ENCODE measurements around the gene GCNT1.
"Not testable (repeated sequence)": the region's sequence is repeated elsewhere in the genome, so short reads cannot be mapped to it uniquely, and the experiment has no call there.

The GCNT1 gene

DNA sequence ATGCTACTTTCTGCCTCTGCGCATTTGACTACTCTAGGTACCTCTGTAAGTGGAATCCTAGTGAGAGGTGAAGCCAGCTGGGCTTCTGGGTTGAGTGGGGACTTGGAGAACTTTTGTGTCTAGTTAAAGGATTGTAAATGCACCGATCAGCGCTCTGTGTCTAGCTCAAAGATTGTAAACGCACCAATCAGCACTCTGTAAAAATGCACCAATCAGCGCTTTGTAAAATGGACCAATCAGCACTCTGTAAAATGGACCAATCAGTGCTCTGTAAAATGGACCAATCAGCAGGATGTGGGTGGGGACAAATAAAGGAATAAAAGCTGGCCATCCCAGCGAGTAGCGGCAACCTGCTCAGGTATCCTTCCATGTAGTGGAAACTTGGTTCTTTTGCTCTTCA, 18.8 kb downstream of the GCNT1 start:
- not testable (repeated sequence) for H3K4me2 ChIP-seq (ENCODE audit: low read length, poor library complexity, severe bottlenecking); H3K14ac ChIP-seq (ENCODE audit: low read length in 2 of 2); DNase-seq; H2BK12ac ChIP-seq (ENCODE audit: low read length in 2 of 2); H3K4me3 ChIP-seq (ENCODE audit: insufficient read depth in 1 of 2, low read depth in 1 of 2, low read length in 2 of 2); H3K4me1 ChIP-seq (ENCODE audit: control insufficient read depth, insufficient read depth, low read depth, low read length); H3K23ac ChIP-seq (ENCODE audit: low read length in 2 of 2); H2AK5ac ChIP-seq (ENCODE audit: low read length, severe bottlenecking); H3K9ac ChIP-seq (ENCODE audit: low read length); H3K4ac ChIP-seq (ENCODE audit: low read depth in 1 of 2, low read length in 2 of 2); H4K8ac ChIP-seq (ENCODE audit: low read length); H3K9me3 ChIP-seq (ENCODE audit: control insufficient read depth, low read length); H2AFZ ChIP-seq (ENCODE audit: low read depth, low read length); H3K36me3 ChIP-seq (ENCODE audit: control insufficient read depth in 1 of 2, insufficient read depth in 2 of 2, low read depth in 1 of 2, low read length in 2 of 2); H3K18ac ChIP-seq (ENCODE audit: low read depth in 1 of 2, low read length in 2 of 2); H4K91ac ChIP-seq (ENCODE audit: low read length); H3K27me3 ChIP-seq (ENCODE audit: control insufficient read depth in 1 of 2, insufficient read depth in 1 of 2, low read length in 2 of 2); H2BK5ac ChIP-seq (ENCODE audit: low read depth, low read length, poor library complexity, severe bottlenecking); H2BK120ac ChIP-seq (ENCODE audit: low read depth, low read length); H3K27ac ChIP-seq (ENCODE audit: low read length, poor library complexity, severe bottlenecking); H2BK15ac ChIP-seq (ENCODE audit: low read depth, poor library complexity, severe bottlenecking)
- WGBS, result 83% methylated on average over 7 of the region's 7 CpGs
- H3K79me1 ChIP-seq (replicated peaks; ENCODE audit: low read length, poor library complexity, severe bottlenecking), result peaks cover 19% of the 10 kb centered on the region

DNA sequence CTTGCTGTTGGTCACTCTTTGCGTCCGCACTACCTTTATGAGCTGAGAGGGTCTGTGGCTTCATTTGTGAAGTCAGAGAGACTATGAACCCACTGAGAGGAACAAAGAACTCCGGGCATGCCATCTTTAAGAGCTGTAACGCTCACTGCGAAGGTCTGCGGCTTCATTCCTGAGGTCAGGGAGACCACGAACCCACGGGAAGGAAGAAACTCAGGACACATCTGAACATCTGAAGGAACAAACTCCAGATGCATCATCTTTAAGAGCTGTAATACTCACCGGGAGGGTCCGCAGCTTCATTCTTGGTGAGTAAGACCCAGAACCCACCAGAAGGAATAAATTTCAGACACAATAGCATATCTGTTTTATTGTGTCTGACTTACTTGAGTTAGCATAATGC, 19.2 kb downstream of the GCNT1 start:
- H3K4me1 ChIP-seq (ENCODE audit: control insufficient read depth, insufficient read depth, low read depth, low read length), result peaks cover 5% of the 10 kb centered on the region
- H2AK5ac ChIP-seq (ENCODE audit: low read length, severe bottlenecking), result no peak overlapping the region
- H3K79me1 ChIP-seq (replicated peaks; ENCODE audit: low read length, poor library complexity, severe bottlenecking), result peaks cover 19% of the 10 kb centered on the region
- no peak overlapping the region for H3K14ac ChIP-seq (ENCODE audit: low read length in 2 of 2)
- 97% methylated on average over 8 of the region's 10 CpGs for WGBS
- no peak overlapping the region for H2AFZ ChIP-seq (ENCODE audit: low read depth, low read length)
- DNase-seq, result no peak
- H3K27ac ChIP-seq (ENCODE audit: low read length, poor library complexity, severe bottlenecking), result no peak overlapping the region
- no peak overlapping the region for H3K23ac ChIP-seq (ENCODE audit: low read length in 2 of 2)
- H3K9me3 ChIP-seq (ENCODE audit: control insufficient read depth, low read length), result no peaks in the 10 kb centered on the region
- no peak overlapping the region for H2BK5ac ChIP-seq (ENCODE audit: low read depth, low read length, poor library complexity, severe bottlenecking)
- H2BK12ac ChIP-seq (ENCODE audit: low read length in 2 of 2), result no peak overlapping the region
- H2BK120ac ChIP-seq (ENCODE audit: low read depth, low read length), result no peak overlapping the region
- H3K18ac ChIP-seq (ENCODE audit: low read depth in 1 of 2, low read length in 2 of 2), result no peak overlapping the region
- no peak overlapping the region for H3K4me3 ChIP-seq (ENCODE audit: insufficient read depth in 1 of 2, low read depth in 1 of 2, low read length in 2 of 2)
- H3K9ac ChIP-seq (ENCODE audit: low read length), result no peak overlapping the region
- H4K91ac ChIP-seq (ENCODE audit: low read length), result no peak overlapping the region
- H3K4me2 ChIP-seq (ENCODE audit: low read length, poor library complexity, severe bottlenecking), result no peak overlapping the region
- H3K4ac ChIP-seq (ENCODE audit: low read depth in 1 of 2, low read length in 2 of 2), result no peak overlapping the region
- no peak overlapping the region for H4K8ac ChIP-seq (ENCODE audit: low read length)
- no peak overlapping the region for H2BK15ac ChIP-seq (ENCODE audit: low read depth, poor library complexity, severe bottlenecking)
- no peaks in the 10 kb centered on the region for H3K27me3 ChIP-seq (ENCODE audit: control insufficient read depth in 1 of 2, insufficient read depth in 1 of 2, low read length in 2 of 2)
- H3K36me3 ChIP-seq (ENCODE audit: control insufficient read depth in 1 of 2, insufficient read depth in 2 of 2, low read depth in 1 of 2, low read length in 2 of 2), result peaks cover 0 to 7% of the 10 kb centered on the region in 2 experiments

DNA sequence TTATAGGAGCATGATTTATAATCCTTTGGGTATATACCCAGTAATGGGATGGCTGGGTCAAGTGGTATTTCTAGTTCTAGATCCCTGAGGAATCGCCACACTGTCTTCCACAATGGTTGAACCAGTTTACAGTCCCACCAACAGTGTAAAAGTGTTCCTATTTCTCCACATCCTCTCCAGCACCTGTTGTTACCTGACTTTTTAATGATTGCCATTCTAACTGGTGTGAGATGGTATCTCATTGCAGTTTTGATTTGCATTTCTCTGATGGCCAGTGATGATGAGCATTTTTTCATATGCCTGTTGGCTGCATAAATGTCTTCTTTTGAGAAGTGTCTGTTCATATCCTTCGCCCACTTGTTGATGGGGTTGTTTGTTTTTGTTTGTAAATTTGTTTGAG, 20.4 kb downstream of the GCNT1 start:
- H3K18ac ChIP-seq (ENCODE audit: low read depth in 1 of 2, low read length in 2 of 2); H2BK15ac ChIP-seq (ENCODE audit: low read depth, poor library complexity, severe bottlenecking); H3K4me2 ChIP-seq (ENCODE audit: low read length, poor library complexity, severe bottlenecking); H2AFZ ChIP-seq (ENCODE audit: low read depth, low read length); DNase-seq; H3K4ac ChIP-seq (ENCODE audit: low read depth in 1 of 2, low read length in 2 of 2); H2BK120ac ChIP-seq (ENCODE audit: low read depth, low read length); H2AK5ac ChIP-seq (ENCODE audit: low read length, severe bottlenecking); H3K9me3 ChIP-seq (ENCODE audit: control insufficient read depth, low read length); H3K14ac ChIP-seq (ENCODE audit: low read length in 2 of 2); H2BK12ac ChIP-seq (ENCODE audit: low read length in 2 of 2); H3K27ac ChIP-seq (ENCODE audit: low read length, poor library complexity, severe bottlenecking); H3K27me3 ChIP-seq (ENCODE audit: control insufficient read depth in 1 of 2, insufficient read depth in 1 of 2, low read length in 2 of 2); H3K36me3 ChIP-seq (ENCODE audit: control insufficient read depth in 1 of 2, insufficient read depth in 2 of 2, low read depth in 1 of 2, low read length in 2 of 2); H3K23ac ChIP-seq (ENCODE audit: low read length in 2 of 2); H4K8ac ChIP-seq (ENCODE audit: low read length); H3K4me1 ChIP-seq (ENCODE audit: control insufficient read depth, insufficient read depth, low read depth, low read length); H4K91ac ChIP-seq (ENCODE audit: low read length); H3K4me3 ChIP-seq (ENCODE audit: insufficient read depth in 1 of 2, low read depth in 1 of 2, low read length in 2 of 2); H3K9ac ChIP-seq (ENCODE audit: low read length); H2BK5ac ChIP-seq (ENCODE audit: low read depth, low read length, poor library complexity, severe bottlenecking): not testable (repeated sequence)
- 100% methylated on average over 1 of the region's 2 CpGs for WGBS
- peaks cover 22% of the 10 kb centered on the region for H3K79me1 ChIP-seq (replicated peaks; ENCODE audit: low read length, poor library complexity, severe bottlenecking)

DNA sequence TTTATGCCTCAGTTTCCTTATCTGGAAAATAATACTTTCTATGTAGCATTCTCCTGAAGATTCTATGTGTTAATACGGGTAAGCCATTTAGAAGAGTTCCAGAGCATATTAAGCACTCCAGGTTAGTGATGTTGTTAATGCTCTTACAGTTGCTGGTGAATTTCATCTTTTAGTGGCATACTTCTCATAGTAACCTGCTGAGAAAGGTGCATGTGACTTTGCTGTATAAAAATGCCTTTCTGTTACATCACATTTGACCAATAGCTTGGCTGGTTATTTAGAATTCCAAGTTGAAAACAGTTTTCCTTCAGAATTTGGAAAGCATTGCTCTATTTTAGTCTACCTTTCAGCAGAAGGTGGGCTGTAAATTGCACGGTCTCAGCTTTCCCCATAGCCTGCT, 27.2 kb downstream of the GCNT1 start:
- DNase-seq, result no peak
- 86% methylated on average over 2 of the region's 2 CpGs for WGBS

More for the DNA sequence above, 27.2 kb downstream of the GCNT1 start:
- Histone ChIP-seq H3K4me2 (ENCODE audit: low read length, poor library complexity, severe bottlenecking) (peak overlapping the region; percentile 24), H2AK5ac (ENCODE audit: low read length, severe bottlenecking) (peak overlapping the region; percentile 44), H2AFZ (ENCODE audit: low read depth, low read length) (no peak overlapping the region), H4K8ac (ENCODE audit: low read length) (no peak overlapping the region), H3K9me3 (ENCODE audit: control insufficient read depth, low read length) (no peaks in the 10 kb centered on the region), H4K91ac (ENCODE audit: low read length) (no peak overlapping the region), H3K9ac (ENCODE audit: low read length) (no peak overlapping the region), H2BK12ac (ENCODE audit: low read length in 2 of 2) (no peak overlapping the region), H2BK120ac (ENCODE audit: low read depth, low read length) (no peak overlapping the region), H3K18ac (ENCODE audit: low read depth in 1 of 2, low read length in 2 of 2) (no peak overlapping the region), H2BK5ac (ENCODE audit: low read depth, low read length, poor library complexity, severe bottlenecking) (no peak overlapping the region), H3K14ac (ENCODE audit: low read length in 2 of 2) (no peak overlapping the region), H3K27me3 (ENCODE audit: control insufficient read depth in 1 of 2, insufficient read depth in 1 of 2, low read length in 2 of 2) (no peaks in the 10 kb centered on the region), H3K27ac (ENCODE audit: low read length, poor library complexity, severe bottlenecking) (peak overlapping the region; percentile 75), H3K79me1 (replicated peaks; ENCODE audit: low read length, poor library complexity, severe bottlenecking) (peaks cover 23% of the 10 kb centered on the region), H3K23ac (ENCODE audit: low read length in 2 of 2) (no peak overlapping the region), H3K36me3 (ENCODE audit: control insufficient read depth in 1 of 2, insufficient read depth in 2 of 2, low read depth in 1 of 2, low read length in 2 of 2) (no peaks in the 10 kb centered on the region), H3K4me1 (ENCODE audit: control insufficient read depth, insufficient read depth, low read depth, low read length) (peaks cover 2% of the 10 kb centered on the region), H3K4me3 (ENCODE audit: insufficient read depth in 1 of 2, low read depth in 1 of 2, low read length in 2 of 2) (no peak overlapping the region), H3K4ac (ENCODE audit: low read depth in 1 of 2, low read length in 2 of 2) (no peak overlapping the region), H2BK15ac (ENCODE audit: low read depth, poor library complexity, severe bottlenecking) (no peak overlapping the region)

Data from mesenchymal stem cell (in vitro differentiated cells and primary cell).